Stimulated activated CD8-positive, alpha-beta memory T cell treated with anti-CD3 and anti-CD28 coated beads, Interleukin-4, amount 100 ng/mL, for 1 hour (primary cell): ENCODE data around the gene CD48.

Experiments used
- DNase-seq, 2 donors: peaks; one replicate each; pipeline ENCODE4 v3.0.0-alpha.2; 2020; ENCODE audit warnings: low read depth in 2 of 2, low spot score in 1 of 2

Gene CD48

GRCh38 chr1:160679893-160680292, 31.7 kb downstream of the CD48 start:
- no peak for DNase-seq

- no peak for DNase-seq
These were observed 34.6 kb downstream of the CD48 start for GRCh38 chr1:160676869-160677597.

GRCh38 chr1:160675641-160676410, 35.8 kb downstream of the CD48 start:
- peak; percentile 50 to 55 for DNase-seq

GRCh38 chr1:160674415-160674814, 37.2 kb downstream of the CD48 start:
- no peak for DNase-seq

- DNase-seq = no peak
These were observed 38.6 kb downstream of the CD48 start for GRCh38 chr1:160672789-160673695.

GRCh38 chr1:160671603-160672517, 39.8 kb downstream of the CD48 start:
- DNase-seq = no peak

GRCh38 chr1:160670701-160671100, 40.9 kb downstream of the CD48 start:
- DNase-seq = no peak

- no peak for DNase-seq
These were observed 41.8 kb downstream of the CD48 start for GRCh38 chr1:160669802-160670201.

- DNase-seq = no peak
These were observed 42.3 kb downstream of the CD48 start for GRCh38 chr1:160669276-160669675.

- DNase-seq = no peak
These were observed 43.7 kb downstream of the CD48 start for GRCh38 chr1:160667896-160668295.

- no peak for DNase-seq
These were observed 45.6 kb downstream of the CD48 start for GRCh38 chr1:160666079-160666442.

GRCh38 chr1:160665330-160666078, 46.1 kb downstream of the CD48 start:
- DNase-seq = no peak

GRCh38 chr1:160664573-160665051, 47.0 kb downstream of the CD48 start:
- DNase-seq = no peak

- DNase-seq = no peak
These were observed 48.7 kb downstream of the CD48 start for GRCh38 chr1:160662910-160663309.

- DNase-seq = no peak
These were observed 52.1 kb downstream of the CD48 start for GRCh38 chr1:160659566-160659965.

- DNase-seq = no peak
These were observed 52.8 kb downstream of the CD48 start for GRCh38 chr1:160658814-160659193.

GRCh38 chr1:160658162-160658813, 53.3 kb downstream of the CD48 start:
- no peak for DNase-seq

GRCh38 chr1:160657250-160657781, 54.3 kb downstream of the CD48 start:
- DNase-seq = no peak

- DNase-seq = no peak
These were observed 54.9 kb downstream of the CD48 start for GRCh38 chr1:160656737-160657136.
